ENCODE data around the gene BMS1.
A peak's percentile ranks its signal among the peaks of the same experiment; 100 is the strongest.

Gene BMS1

DNA sequence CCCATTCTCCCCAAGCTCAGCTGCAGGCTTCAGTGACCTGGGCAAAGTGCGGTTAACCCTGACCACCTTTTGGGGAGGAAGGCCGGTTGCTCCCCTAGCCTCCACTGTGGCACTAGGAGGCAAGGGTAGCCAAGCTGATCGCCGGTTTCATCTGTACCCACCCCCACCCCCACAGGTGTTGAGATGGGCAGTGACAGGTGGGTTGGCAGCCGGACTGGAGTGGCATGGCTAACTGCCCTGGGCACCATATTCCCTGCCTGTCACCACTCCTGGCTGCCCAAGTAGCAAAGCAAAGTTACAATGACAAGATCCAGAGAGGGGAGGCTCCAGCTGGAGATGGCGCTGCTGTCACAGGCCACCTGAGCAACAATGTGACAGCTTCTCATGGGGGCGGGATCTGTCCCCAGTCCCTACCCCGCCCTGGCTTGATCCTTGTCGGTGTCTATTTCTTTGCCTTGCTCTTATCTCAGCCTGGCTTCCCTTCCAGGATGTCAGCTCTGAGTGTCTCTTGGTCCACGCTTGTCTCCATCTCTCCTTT is 27.0 kb upstream of the BMS1 start:
- Histone ChIP-seq H3K4me3 (peak overlapping the region; percentile 49 to 58), H3K27me3 (peaks cover 0 to 54% of the 10 kb centered on the region in 2 donors)
- intact Hi-C loops (cut with DNase I; ENCODE audit: low total_unique reads) = no loop called here

GRCh38 chr10:42767906-42768305 is 14.7 kb upstream of the BMS1 start:
- peaks cover 0 to 9% of the 10 kb centered on the region in 2 donors for H3K27me3 ChIP-seq
- no peak overlapping the region for H3K27ac ChIP-seq
- DNase-seq = no peak
- no peaks in the 10 kb centered on the region for H3K36me3 ChIP-seq
- H3K9me3 ChIP-seq = no peaks in the 10 kb centered on the region
- no peak overlapping the region for H3K4me3 ChIP-seq
- H3K4me1 ChIP-seq = no peaks in the 10 kb centered on the region
- intact Hi-C loops (cut with DNase I; ENCODE audit: low total_unique reads) = no loop called here
- TF ChIP-seq CTCF (IDR thresholded peaks at IDR 0.05) = no peak

More for the DNA sequence above, 27.0 kb upstream of the BMS1 start:
- H3K36me3 ChIP-seq = no peaks in the 10 kb centered on the region
- no peak for DNase-seq
- no peak for TF ChIP-seq CTCF (IDR thresholded peaks at IDR 0.05)
- H3K9me3 ChIP-seq = no peaks in the 10 kb centered on the region
- H3K27ac ChIP-seq = no peak overlapping the region
- H3K4me1 ChIP-seq = peaks cover 0 to 34% (median 26%) of the 10 kb centered on the region in 4 donors

GRCh38 chr10:42768581-42769152 is 13.9 kb upstream of the BMS1 start:
- H3K9me3 ChIP-seq = no peaks in the 10 kb centered on the region
- H3K27me3 ChIP-seq = peaks cover 0 to 9% of the 10 kb centered on the region in 2 donors
- intact Hi-C loops (cut with DNase I; ENCODE audit: low total_unique reads) = no loop called here
- DNase-seq = no peak
- H3K36me3 ChIP-seq = no peaks in the 10 kb centered on the region
- no peak overlapping the region for H3K4me3 ChIP-seq
- no peak overlapping the region for H3K27ac ChIP-seq
- TF ChIP-seq CTCF (IDR thresholded peaks at IDR 0.05) = no peak
- H3K4me1 ChIP-seq = no peaks in the 10 kb centered on the region

GRCh38 chr10:42769173-42769572 is 13.4 kb upstream of the BMS1 start:
- TF ChIP-seq CTCF (IDR thresholded peaks at IDR 0.05) = no peak
- Histone ChIP-seq H3K27me3 (peaks cover 0 to 7% of the 10 kb centered on the region in 2 donors), H3K4me3 (no peak overlapping the region), H3K4me1 (no peaks in the 10 kb centered on the region), H3K9me3 (no peaks in the 10 kb centered on the region), H3K36me3 (no peaks in the 10 kb centered on the region), H3K27ac (no peak overlapping the region)
- intact Hi-C loops (cut with DNase I; ENCODE audit: low total_unique reads) = no loop called here
- DNase-seq = no peak

DNA sequence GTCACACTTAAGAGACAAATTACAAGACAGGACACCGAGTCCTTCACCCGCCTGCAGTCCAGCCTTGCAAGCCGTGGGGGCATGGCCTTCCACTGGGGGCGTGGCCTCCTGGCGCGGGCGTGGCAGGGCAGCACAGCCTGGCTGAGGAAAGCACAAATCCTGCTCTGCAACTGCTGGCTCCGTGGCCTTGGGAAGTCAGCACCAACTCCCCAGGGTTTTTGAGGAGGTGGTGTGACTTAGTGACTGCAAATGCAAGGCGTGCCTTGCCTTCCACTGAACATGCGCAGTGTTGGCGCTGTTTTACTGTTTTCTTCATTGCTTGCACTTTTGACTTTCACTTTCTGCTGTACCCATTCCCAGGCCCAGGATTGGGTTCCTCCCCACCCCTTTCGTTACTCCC is 12.9 kb upstream of the BMS1 start:
- H3K9me3 ChIP-seq = no peaks in the 10 kb centered on the region
- no peaks in the 10 kb centered on the region for H3K36me3 ChIP-seq
- H3K4me1 ChIP-seq = no peaks in the 10 kb centered on the region
- H3K27ac ChIP-seq = no peak overlapping the region
- intact Hi-C loops (cut with DNase I; ENCODE audit: low total_unique reads) = no loop called here
- DNase-seq = no peak
- no peak for TF ChIP-seq CTCF (IDR thresholded peaks at IDR 0.05)
- no peak overlapping the region for H3K4me3 ChIP-seq
- H3K27me3 ChIP-seq = peaks cover 0 to 8% of the 10 kb centered on the region in 2 donors

Data from tibial artery (tissue), 4 donors.